H1 (cell line): Measurements from ENCODE around the gene TMEM161A. TPM values are rescaled to one million over a fixed set of nuclear protein-coding genes. Genes with fewer than 3 reads are reported as not detected.
"Not testable (repeated sequence)": the region's sequence is repeated elsewhere in the genome, so short reads cannot be mapped to it uniquely, and the experiment has no call there.

ENCODE experiments used
- CTCF ChIA-PET: fragments of 300-600 bp; sonication (Branson Sonifier 250); formaldehyde crosslinking; loops from one replicate; lab custom pipeline; 2021; ENCODE audit not compliant: partially characterized antibody; lab: Charles Lee
- POLR2A ChIA-PET: fragments of 300-600 bp; sonication (Branson Sonifier 250); formaldehyde crosslinking; loops from one replicate; lab custom pipeline; 2021; ENCODE audit warnings: inconsistent platforms; ENCODE audit not compliant: partially characterized antibody; lab: Charles Lee
- DNase-seq, 2 experiments: peaks; one replicate each; pipeline versions ENCODE4 v3.0.0 to v3.0.0-alpha.2; 2010 to 2022; ENCODE audit warnings: low spot score in 2 of 2, low read depth in 1 of 2, mixed read lengths in 1 of 2
- FAIRE-seq: peaks from 2 replicates; lab custom pipeline; 2011; peaks lifted over from hg19 to GRCh38; lab: Jason Lieb, UNC
- H2AFZ ChIP-seq: 2 replicates; pipeline ENCODE4 v1.8.1; 2012; ENCODE audit warnings: low read length, inconsistent platforms
- H2AK5ac ChIP-seq: 2 replicates; pipeline ENCODE4 v1.6.1; 2013; ENCODE audit warnings: low read depth, low read length
- H2BK120ac ChIP-seq: replicated peaks from 2 replicates; pipeline ENCODE3; 2013; ENCODE audit warnings: low read depth, low read length, inconsistent platforms
- H2BK12ac ChIP-seq: 2 replicates; pipeline ENCODE4 v1.6.1; 2013; ENCODE audit warnings: low read depth, low read length
- H2BK15ac ChIP-seq: 2 replicates; pipeline ENCODE4 v1.6.1; 2013; ENCODE audit warnings: low read length
- H2BK20ac ChIP-seq: 2 replicates; pipeline ENCODE4 v1.6.1; 2013; ENCODE audit warnings: low read length
- H2BK5ac ChIP-seq: 2 replicates; pipeline ENCODE4 v1.6.1; 2013; ENCODE audit warnings: low read depth, low read length
- H3K14ac ChIP-seq: 2 replicates; pipeline ENCODE4 v1.6.1; 2013; ENCODE audit warnings: inconsistent platforms; ENCODE audit not compliant: insufficient read length
- H3K18ac ChIP-seq: 2 replicates; pipeline ENCODE4 v1.6.1; 2013; ENCODE audit warnings: low read length; ENCODE audit errors: extremely low read depth
- H3K23ac ChIP-seq: 2 replicates; pipeline ENCODE4 v1.6.1; 2013; ENCODE audit warnings: inconsistent platforms; ENCODE audit not compliant: insufficient read length
- H3K23me2 ChIP-seq: 2 replicates; pipeline ENCODE4 v1.6.1; 2013; ENCODE audit warnings: low read depth, low read length
- H3K27ac ChIP-seq: 2 replicates; pipeline ENCODE4 v1.6.1; 2011; ENCODE audit warnings: low read depth, low read length, inconsistent platforms
- H3K27me3 ChIP-seq, 4 experiments: replicated peaks in 1 of 4; 1 replicate in 1 of 4; 2 replicates in 3 of 4; pipeline versions ENCODE4 v1.6.1 to v1.8.1; 2011 to 2013; ENCODE audit warnings: low read length in 3 of 4, mild to moderate bottlenecking in 3 of 4, inconsistent platforms in 2 of 4, mixed read lengths in 2 of 4, moderate library complexity in 1 of 4; ENCODE audit not compliant: control insufficient read depth in 3 of 4, insufficient read depth in 3 of 4; ENCODE audit errors: extremely low read depth in 1 of 4
- H3K36me3 ChIP-seq, 4 experiments: 2 replicates each; pipeline versions ENCODE4 v1.6.1 to v1.8.1; 2011 to 2013; ENCODE audit warnings: mild to moderate bottlenecking in 4 of 4, low read length in 3 of 4, moderate library complexity in 2 of 4, control low read depth in 1 of 4, inconsistent platforms in 1 of 4; ENCODE audit not compliant: insufficient read depth in 4 of 4, control insufficient read depth in 2 of 4
- H3K4ac ChIP-seq: replicated peaks from 2 replicates; pipeline ENCODE3; 2013; ENCODE audit warnings: low read length, low read depth, mixed read lengths, inconsistent platforms; ENCODE audit not compliant: insufficient read length
- H3K4me1 ChIP-seq, 4 experiments: replicated peaks in 1 of 4; 1 replicate in 1 of 4; 2 replicates in 3 of 4; pipeline versions ENCODE4 v1.6.1 to v1.8.1; 2011 to 2013; ENCODE audit warnings: low read length in 3 of 4, inconsistent platforms in 2 of 4, mixed read lengths in 1 of 4; ENCODE audit not compliant: insufficient read depth in 4 of 4, control insufficient read depth in 3 of 4
- H3K4me2 ChIP-seq, 2 experiments: 2 replicates each; pipeline versions ENCODE4 v1.6.1 to v1.8.1; 2011 to 2013; ENCODE audit warnings: low read depth in 2 of 2, low read length in 2 of 2, control low read depth in 1 of 2, inconsistent platforms in 1 of 2, mild to moderate bottlenecking in 1 of 2; ENCODE audit not compliant: insufficient read depth in 1 of 2
- H3K4me3 ChIP-seq, 4 experiments: fragments of 200-600, 300-600 bp in 1 of 4; sonication (generic), shearing (Covaris generic), sonication (Bioruptor Twin) in 1 of 4; 2 replicates each; pipeline versions ENCODE4 v1.5.1 to v1.8.1; 2011 to 2016; ENCODE audit warnings: low read length in 4 of 4, low read depth in 3 of 4, control low read depth in 2 of 4, inconsistent platforms in 2 of 4, mild to moderate bottlenecking in 2 of 4, mixed read lengths in 1 of 4, moderate library complexity in 1 of 4; ENCODE audit not compliant: insufficient read depth in 2 of 4; ENCODE audit errors: extremely low read depth in 1 of 4
- H3K56ac ChIP-seq: replicated peaks from 2 replicates; pipeline ENCODE3; 2013; ENCODE audit warnings: low read depth, mild to moderate bottlenecking, mixed read lengths, low read length, inconsistent platforms; ENCODE audit not compliant: insufficient read length
- H3K79me1 ChIP-seq: 2 replicates; pipeline ENCODE4 v1.6.1; 2013; ENCODE audit warnings: low read depth, low read length, control low read depth
- H3K79me2 ChIP-seq, 2 experiments: 2 replicates each; pipeline versions ENCODE4 v1.6.1 to v1.8.1; 2012 to 2013; ENCODE audit warnings: low read length in 2 of 2, mild to moderate bottlenecking in 2 of 2, inconsistent platforms in 1 of 2; ENCODE audit not compliant: insufficient read depth in 2 of 2, control insufficient read depth in 1 of 2
- H3K9ac ChIP-seq, 4 experiments: replicated peaks in 1 of 4; 1 replicate in 1 of 4; 2 replicates in 3 of 4; pipeline versions ENCODE4 v1.6.1 to v1.8.1; 2011 to 2013; ENCODE audit warnings: low read depth in 3 of 4, low read length in 3 of 4, control low read depth in 2 of 4, mild to moderate bottlenecking in 2 of 4, moderate library complexity in 2 of 4, inconsistent platforms in 1 of 4; ENCODE audit errors: extremely low read depth in 1 of 4
- H3K9me3 ChIP-seq, 2 experiments: 2 replicates each; pipeline versions ENCODE4 v1.6.1 to v1.8.1; 2012 to 2013; ENCODE audit warnings: mild to moderate bottlenecking in 2 of 2, moderate library complexity in 2 of 2, control low read depth in 1 of 2, inconsistent platforms in 1 of 2, low read depth in 1 of 2, low read length in 1 of 2, mixed read lengths in 1 of 2; ENCODE audit not compliant: insufficient read depth in 2 of 2
- H4K20me1 ChIP-seq, 2 experiments: replicated peaks in 1 of 2; 2 replicates each; pipeline versions ENCODE3 to v1.8.1; 2011 to 2013; ENCODE audit warnings: inconsistent platforms in 2 of 2, low read length in 2 of 2, mild to moderate bottlenecking in 1 of 2; ENCODE audit not compliant: insufficient read depth in 2 of 2, control insufficient read depth in 1 of 2
- H4K5ac ChIP-seq: 2 replicates; pipeline ENCODE4 v1.6.1; 2013; ENCODE audit warnings: low read length, low read depth, mixed read lengths, inconsistent platforms; ENCODE audit not compliant: insufficient read length
- H4K8ac ChIP-seq: 2 replicates; pipeline ENCODE4 v1.8.0; 2013; ENCODE audit warnings: mild to moderate bottlenecking, moderate library complexity, low read length, inconsistent platforms; ENCODE audit not compliant: insufficient read depth; ENCODE audit errors: extremely low read depth
- H4K91ac ChIP-seq: replicated peaks from 2 replicates; pipeline ENCODE3; 2013; ENCODE audit warnings: low read length, mixed read lengths, inconsistent platforms; ENCODE audit not compliant: insufficient read length
- WGBS, 2 experiments: shearing (Covaris generic) in 1 of 2; methylation state at CpG; one replicate each; pipeline versions ENCODE4 v1.1.6 to v1.1.7; 2013 to 2015; ENCODE audit warnings: low lambda C conversion rate in 2 of 2, mixed read lengths in 2 of 2, inconsistent platforms in 1 of 2, low coverage in 1 of 2, missing lambda C conversion rate in 1 of 2; ENCODE audit not compliant: insufficient replicate concordance in 2 of 2, insufficient coverage in 1 of 2, insufficient read length in 1 of 2; ENCODE audit errors: extremely low coverage in 1 of 2, missing lambda C conversion rate in 1 of 2; 5-methylcytosine and 5-hydroxymethylcytosine counted together
- polyA plus RNA-seq, 7 experiments: library from polyadenylated mRNA; depleted of rRNA in 3 of 7; stranded (reverse) in 5 of 7; unstranded in 2 of 7; fragments of >200 nt in 5 of 7; fragments of 200-250 nt in 2 of 7; gene quantifications; 1 replicate in 5 of 7; 2 replicates in 1 of 7; 4 replicates in 1 of 7; pipeline versions ENCODE4 v1.2.1 to v1.2.3, GENCODE V29; 2011 to 2013; ENCODE audit warnings: missing spikeins in 2 of 7, mixed read lengths in 2 of 7
- total RNA-seq: library from RNA; stranded (reverse); fragmentation: NEBNext Ultra II Directional; extraction: Animal tissue kit (Norgen Biotek cat#: 25700); gene quantifications from 2 replicates; pipeline ENCODE4 v1.2.1, GENCODE V29; 2021

Gene TMEM161A
- total and polyA plus RNA-seq, 2 of the 8 experiments (the other 6 are each of a cell fraction or from before 2014, with no cell fraction given) = 47.8 to 103 TPM

DNA sequence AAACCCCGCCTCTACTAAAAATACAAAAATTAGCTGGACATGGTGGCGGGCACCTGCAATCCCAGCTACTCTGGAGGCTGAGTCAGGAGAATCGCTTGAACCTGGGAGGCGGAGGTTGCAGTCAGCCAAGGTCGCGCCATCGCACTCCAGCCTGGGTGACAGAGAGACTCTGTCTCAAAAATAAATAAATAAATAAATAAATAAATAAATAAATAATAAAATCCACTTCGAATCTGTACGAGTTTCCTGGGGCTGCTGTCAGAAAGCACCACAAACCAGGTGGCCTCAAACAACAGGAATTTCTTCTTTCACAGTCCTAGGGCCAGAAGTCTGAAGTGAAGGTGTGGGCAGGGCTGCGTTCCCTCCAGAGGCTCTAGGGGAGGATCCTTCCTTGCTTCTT lies 35.7 kb downstream of the TMEM161A start:
- ChIA-PET CTCF (interaction anchor here (0.6 to 1.9 kb wide), 3 partner anchors 13 to 49 kb away, joined by 3 to 7 read pairs (median 3); no protein-coding TSS in a partner anchor), POLR2A (interaction anchor here (1.2 to 5.7 kb wide), 3 partner anchors 12 to 39 kb away, joined by 3 to 31 read pairs (median 21); partner anchors contain the start of gene SLC25A42)

More for the DNA sequence above, 35.7 kb downstream of the TMEM161A start:
- H3K36me3 ChIP-seq, H3K27me3 ChIP-seq, H2BK12ac ChIP-seq, H3K9me3 ChIP-seq, FAIRE-seq, H3K4me2 ChIP-seq, H3K79me1 ChIP-seq, H4K20me1 ChIP-seq, H3K18ac ChIP-seq, H2BK20ac ChIP-seq, H3K4ac ChIP-seq, H3K4me3 ChIP-seq, H3K56ac ChIP-seq, H3K79me2 ChIP-seq, H2BK120ac ChIP-seq, DNase-seq, H2AFZ ChIP-seq, H3K9ac ChIP-seq, H2BK15ac ChIP-seq, H3K23me2 ChIP-seq, H4K8ac ChIP-seq, H3K23ac ChIP-seq, H2BK5ac ChIP-seq, H3K14ac ChIP-seq, H4K5ac ChIP-seq, H2AK5ac ChIP-seq, H4K91ac ChIP-seq, H3K27ac ChIP-seq: not testable (repeated sequence)
- 97% methylated on average over 10 of the region's 10 CpGs; no CpG with 5 or more reads in 1 of the 2 experiments for WGBS, 2 experiments
- H3K4me1 ChIP-seq = peaks cover 0 to 14% (median 9%) of the 10 kb centered on the region in 4 experiments; a peak in 6 of 7 replicates
